Esophagus (tissue), 2 donors: ENCODE results near the gene OLFM1. TPM values are rescaled to one million over a fixed set of nuclear protein-coding genes. Genes with fewer than 3 reads are reported as not detected.

ENCODE experiments used
- polyA plus RNA-seq, 2 donors: library from polyadenylated mRNA; stranded (reverse); fragments of 200-250 nt; gene quantifications; one replicate each; pipeline ENCODE4 v1.2.3, GENCODE V29; 2013
- donor health status: healthy with polysubstance abuse.
- donor health status: Bipolar disorder and iron deficiency.

OLFM1 gene
- polyA plus RNA-seq, 2 donors, result 2.3 to 4.8 TPM

Other genes starting within 250 kb of the OLFM1 start
- gene FCN2, start 206.9 kb upstream of the OLFM1 start, polyA plus RNA-seq, result under 1 TPM; 0.04 to 0.16 TPM
- under 1 TPM; 0.14 to 0.41 TPM for gene FCN1, start 169.8 kb upstream of the OLFM1 start, polyA plus RNA-seq